T-helper 2 cell treated with Interferon-gamma antibody and Interleukin-4, amounts not matched to agents 5 μg/mL and 100 μg/mL, for 36 hours (primary cell): ENCODE data around the gene MB.
A peak's percentile ranks its signal among the peaks of the same experiment; 100 is the strongest.

Source experiments
- DNase-seq: peaks from one replicate; pipeline ENCODE4 v3.0.0; 2021; ENCODE audit warnings: low spot score
- H3K27ac Mint-ChIP-seq: one replicate; pipeline ENCODE4 v1.8.0; 2021; ENCODE audit warnings: mild to moderate bottlenecking, mixed read lengths
- H3K27me3 Mint-ChIP-seq: one replicate; pipeline ENCODE4 v1.8.0; 2021; ENCODE audit warnings: low read depth, mixed read lengths
- H3K36me3 Mint-ChIP-seq: one replicate; pipeline ENCODE4 v1.8.0; 2021; ENCODE audit warnings: low read depth, mixed read lengths
- H3K4me1 Mint-ChIP-seq: one replicate; pipeline ENCODE4 v1.8.0; 2021; ENCODE audit warnings: low read depth, mixed read lengths
- H3K4me3 Mint-ChIP-seq: one replicate; pipeline ENCODE4 v1.8.0; 2022; ENCODE audit warnings: mild to moderate bottlenecking, moderate library complexity, mixed read lengths
- H3K9me3 Mint-ChIP-seq: one replicate; pipeline ENCODE4 v1.8.0; 2021; ENCODE audit warnings: mixed read lengths

The MB gene

GRCh38 chr22:35648066-35649025, 31.2 kb upstream of the MB start, which contains the start of gene APOL6:
TSS of gene APOL6 (plus strand) at chr22:35648446. CDS start at chr22:35656426, 7,980 bp downstream.
- H3K4me1 Mint-ChIP-seq, result peaks cover 24% of the 10 kb centered on the region
- H3K4me3 Mint-ChIP-seq, result peak within 1 kb of the TSS; percentile 100
- peaks cover 45% of the 10 kb centered on the region for H3K36me3 Mint-ChIP-seq
- peak; percentile 71 for DNase-seq
- peak within 1 kb of the TSS; percentile 100 for H3K27ac Mint-ChIP-seq
- H3K9me3 Mint-ChIP-seq, result peaks cover 7% of the 10 kb centered on the region
- H3K27me3 Mint-ChIP-seq, result no peaks in the 10 kb centered on the region

GRCh38 chr22:35645646-35646045, 28.5 kb upstream of the MB start:
- no peaks in the 10 kb centered on the region for H3K9me3 Mint-ChIP-seq
- no peak overlapping the region for H3K27ac Mint-ChIP-seq
- H3K4me1 Mint-ChIP-seq, result peaks cover 17% of the 10 kb centered on the region
- H3K36me3 Mint-ChIP-seq, result peaks cover 23% of the 10 kb centered on the region
- H3K4me3 Mint-ChIP-seq, result no peak overlapping the region
- no peaks in the 10 kb centered on the region for H3K27me3 Mint-ChIP-seq
- no peak for DNase-seq

- H3K9me3 Mint-ChIP-seq, result no peaks in the 10 kb centered on the region
- no peak overlapping the region for H3K4me3 Mint-ChIP-seq
- peaks cover 6% of the 10 kb centered on the region for H3K36me3 Mint-ChIP-seq
- no peak overlapping the region for H3K27ac Mint-ChIP-seq
- DNase-seq, result no peak
- peaks cover 9% of the 10 kb centered on the region for H3K4me1 Mint-ChIP-seq
- H3K27me3 Mint-ChIP-seq, result no peaks in the 10 kb centered on the region
Observed at GRCh38 chr22:35643991-35644390, 26.9 kb upstream of the MB start.

GRCh38 chr22:35642305-35642741, 25.2 kb upstream of the MB start:
- H3K9me3 Mint-ChIP-seq, result no peaks in the 10 kb centered on the region
- H3K4me1 Mint-ChIP-seq, result peaks cover 8% of the 10 kb centered on the region

GRCh38 chr22:35641494-35642120, 24.5 kb upstream of the MB start:
- Mint-ChIP-seq H3K27ac (no peak overlapping the region), H3K4me1 (peaks cover under 1% of the 10 kb centered on the region), H3K9me3 (no peaks in the 10 kb centered on the region), H3K36me3 (no peaks in the 10 kb centered on the region), H3K4me3 (no peak overlapping the region), H3K27me3 (peaks cover 1% of the 10 kb centered on the region)
- no peak for DNase-seq

More at GRCh38 chr22:35642305-35642741, 25.2 kb upstream of the MB start:
- Mint-ChIP-seq H3K27ac (no peak overlapping the region), H3K36me3 (no peaks in the 10 kb centered on the region), H3K27me3 (peaks cover 1% of the 10 kb centered on the region), H3K4me3 (no peak overlapping the region)
- DNase-seq, result no peak

- Mint-ChIP-seq H3K9me3 (no peaks in the 10 kb centered on the region), H3K27ac (no peak overlapping the region), H3K4me1 (peaks cover 16% of the 10 kb centered on the region), H3K27me3 (peaks cover 5% of the 10 kb centered on the region), H3K36me3 (no peaks in the 10 kb centered on the region), H3K4me3 (no peak overlapping the region)
- no peak for DNase-seq
Observed at GRCh38 chr22:35638410-35638809, 21.3 kb upstream of the MB start.

GRCh38 chr22:35638001-35638400, 20.9 kb upstream of the MB start:
- Mint-ChIP-seq H3K9me3 (no peaks in the 10 kb centered on the region), H3K27ac (no peak overlapping the region), H3K4me1 (peaks cover 19% of the 10 kb centered on the region), H3K36me3 (no peaks in the 10 kb centered on the region), H3K4me3 (no peak overlapping the region), H3K27me3 (peaks cover 5% of the 10 kb centered on the region)
- DNase-seq, result no peak

- H3K27ac Mint-ChIP-seq, result no peak overlapping the region
Observed at GRCh38 chr22:35637254-35637653, 20.1 kb upstream of the MB start.

GRCh38 chr22:35634943-35635540, 17.9 kb upstream of the MB start:
- Mint-ChIP-seq H3K27me3 (peaks cover 5% of the 10 kb centered on the region), H3K4me3 (no peak overlapping the region), H3K36me3 (no peaks in the 10 kb centered on the region), H3K27ac (no peak overlapping the region), H3K9me3 (no peaks in the 10 kb centered on the region), H3K4me1 (peaks cover 22% of the 10 kb centered on the region)
- no peak for DNase-seq

More at GRCh38 chr22:35637254-35637653, 20.1 kb upstream of the MB start:
- no peak for DNase-seq
- no peak overlapping the region for H3K4me3 Mint-ChIP-seq
- no peaks in the 10 kb centered on the region for H3K36me3 Mint-ChIP-seq
- no peaks in the 10 kb centered on the region for H3K9me3 Mint-ChIP-seq
- H3K27me3 Mint-ChIP-seq, result peaks cover 5% of the 10 kb centered on the region
- peaks cover 19% of the 10 kb centered on the region for H3K4me1 Mint-ChIP-seq

- no peak overlapping the region for H3K4me3 Mint-ChIP-seq
- H3K27ac Mint-ChIP-seq, result no peak overlapping the region
- H3K4me1 Mint-ChIP-seq, result peaks cover 29% of the 10 kb centered on the region
- H3K9me3 Mint-ChIP-seq, result no peaks in the 10 kb centered on the region
- peaks cover 5% of the 10 kb centered on the region for H3K27me3 Mint-ChIP-seq
- DNase-seq, result no peak
- no peaks in the 10 kb centered on the region for H3K36me3 Mint-ChIP-seq
Observed at GRCh38 chr22:35634015-35634414, 16.9 kb upstream of the MB start.

GRCh38 chr22:35633520-35633919, 16.4 kb upstream of the MB start:
- no peak for DNase-seq
- Mint-ChIP-seq H3K27ac (no peak overlapping the region), H3K4me1 (peaks cover 30% of the 10 kb centered on the region), H3K4me3 (no peak overlapping the region), H3K9me3 (no peaks in the 10 kb centered on the region), H3K36me3 (peaks cover under 1% of the 10 kb centered on the region), H3K27me3 (peaks cover 5% of the 10 kb centered on the region)

GRCh38 chr22:35632935-35633334, 15.8 kb upstream of the MB start:
- H3K27ac Mint-ChIP-seq, result no peak overlapping the region
- H3K9me3 Mint-ChIP-seq, result no peaks in the 10 kb centered on the region
- peaks cover 1% of the 10 kb centered on the region for H3K36me3 Mint-ChIP-seq
- no peak overlapping the region for H3K4me3 Mint-ChIP-seq
- H3K27me3 Mint-ChIP-seq, result peaks cover 5% of the 10 kb centered on the region
- peaks cover 33% of the 10 kb centered on the region for H3K4me1 Mint-ChIP-seq
- no peak for DNase-seq

GRCh38 chr22:35631597-35631996, 14.5 kb upstream of the MB start:
- Mint-ChIP-seq H3K9me3 (no peaks in the 10 kb centered on the region), H3K27me3 (peaks cover 3% of the 10 kb centered on the region), H3K4me3 (no peak overlapping the region), H3K36me3 (peaks cover 1% of the 10 kb centered on the region), H3K4me1 (peaks cover 42% of the 10 kb centered on the region), H3K27ac (no peak overlapping the region)
- DNase-seq, result peak; percentile 21

- no peak for DNase-seq
- Mint-ChIP-seq H3K4me3 (no peak overlapping the region), H3K36me3 (peaks cover 1% of the 10 kb centered on the region), H3K9me3 (no peaks in the 10 kb centered on the region), H3K27ac (no peak overlapping the region), H3K27me3 (peaks cover 4% of the 10 kb centered on the region), H3K4me1 (peaks cover 42% of the 10 kb centered on the region)
Observed at GRCh38 chr22:35630891-35631290, 13.8 kb upstream of the MB start.
